H1 (cell line): ENCODE measurements around the gene SKIDA1.

ENCODE experiments used
- BACH1 ChIP-seq: IDR thresholded peaks from 2 replicates; pipeline ENCODE4 v1.6.1; 2012; ENCODE audit warnings: low read length, improper control_type of control experiment
- BRCA1 ChIP-seq: IDR thresholded peaks from 2 replicates; pipeline ENCODE4 v1.6.1; 2012; ENCODE audit warnings: low read depth, low read length, improper control_type of control experiment
- CTCF ChIP-seq, 3 experiments: IDR thresholded peaks; 1 replicate in 2 of 3; 2 replicates in 1 of 3; pipeline versions ENCODE4 v1.5.1 to v1.6.1; 2011; ENCODE audit warnings: low read length in 3 of 3, mild to moderate bottlenecking in 3 of 3, inconsistent platforms in 2 of 3, low read depth in 1 of 3, moderate library complexity in 1 of 3; ENCODE audit not compliant: insufficient read depth in 1 of 3; ENCODE audit errors: control extremely low read depth in 1 of 3
- POLR2AphosphoS5 ChIP-seq: IDR thresholded peaks from 2 replicates; pipeline ENCODE4 v1.6.1; 2011; ENCODE audit warnings: low read depth, low read length
- YY1 ChIP-seq: IDR thresholded peaks from 2 replicates; pipeline ENCODE4 v1.6.1; 2011; ENCODE audit warnings: low read depth, mild to moderate bottlenecking, low read length
- TF ChIP-seq, protein P1 (sequence below): IDR thresholded peaks from 2 replicates; pipeline ENCODE4 v1.6.1; 2011; ENCODE audit warnings: low read length, improper control_type of control experiment

DNA sequence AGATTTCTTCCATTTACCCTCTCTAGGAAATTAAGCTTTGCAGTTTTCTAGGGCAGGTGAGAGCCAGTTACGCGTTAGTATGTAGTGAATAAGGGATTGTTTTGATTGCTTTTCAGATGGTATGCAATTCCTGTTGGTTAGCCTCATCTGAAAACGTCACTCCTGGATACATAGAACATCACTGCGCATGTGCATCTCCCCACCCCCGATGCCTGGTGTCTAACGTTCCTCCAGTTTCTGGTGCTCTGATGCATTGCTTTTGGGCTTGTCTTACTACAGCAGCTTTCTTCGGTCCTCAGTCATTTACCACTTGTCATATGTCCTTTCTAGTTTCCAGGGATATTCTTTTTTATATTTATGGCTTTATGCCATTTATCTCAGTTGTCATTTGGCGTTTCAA is 31.0 kb upstream of the SKIDA1 start:
- no peak for TF ChIP-seq CTCF (IDR thresholded peaks at IDR 0.05; ENCODE audit: control extremely low read depth in 1 of 3, insufficient read depth in 1 of 3, low read depth in 1 of 3, low read length in 3 of 3)
- no peak for TF ChIP-seq YY1
- TF ChIP-seq, protein P1, sequence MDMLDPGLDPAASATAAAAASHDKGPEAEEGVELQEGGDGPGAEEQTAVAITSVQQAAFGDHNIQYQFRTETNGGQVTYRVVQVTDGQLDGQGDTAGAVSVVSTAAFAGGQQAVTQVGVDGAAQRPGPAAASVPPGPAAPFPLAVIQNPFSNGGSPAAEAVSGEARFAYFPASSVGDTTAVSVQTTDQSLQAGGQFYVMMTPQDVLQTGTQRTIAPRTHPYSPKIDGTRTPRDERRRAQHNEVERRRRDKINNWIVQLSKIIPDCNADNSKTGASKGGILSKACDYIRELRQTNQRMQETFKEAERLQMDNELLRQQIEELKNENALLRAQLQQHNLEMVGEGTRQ, result no peak
- TF ChIP-seq BRCA1, result no peak
- no peak for TF ChIP-seq POLR2AphosphoS5
- TF ChIP-seq BACH1, result no peak
